Suppressor macrophage (primary cell): ENCODE results near the gene FKTN.
"Not testable (repeated sequence)": the region's sequence is repeated elsewhere in the genome, so short reads cannot be mapped to it uniquely, and the experiment has no call there.

Source experiments
- DNase-seq, 4 experiments: peaks; one replicate each; pipeline ENCODE4 v3.0.0-alpha.2; 2020 to 2022
- total RNA-seq, 17 experiments: gene quantifications; one replicate each; lab custom pipeline; 2026; ENCODE audit warnings: mixed read lengths in 6 of 17, inconsistent platforms in 3 of 17; lab: John Stamatoyannopoulos, UW

The FKTN gene
- total RNA-seq, result 24.4 to 102 (median 39.6) reads per million in 17 experiments

DNA sequence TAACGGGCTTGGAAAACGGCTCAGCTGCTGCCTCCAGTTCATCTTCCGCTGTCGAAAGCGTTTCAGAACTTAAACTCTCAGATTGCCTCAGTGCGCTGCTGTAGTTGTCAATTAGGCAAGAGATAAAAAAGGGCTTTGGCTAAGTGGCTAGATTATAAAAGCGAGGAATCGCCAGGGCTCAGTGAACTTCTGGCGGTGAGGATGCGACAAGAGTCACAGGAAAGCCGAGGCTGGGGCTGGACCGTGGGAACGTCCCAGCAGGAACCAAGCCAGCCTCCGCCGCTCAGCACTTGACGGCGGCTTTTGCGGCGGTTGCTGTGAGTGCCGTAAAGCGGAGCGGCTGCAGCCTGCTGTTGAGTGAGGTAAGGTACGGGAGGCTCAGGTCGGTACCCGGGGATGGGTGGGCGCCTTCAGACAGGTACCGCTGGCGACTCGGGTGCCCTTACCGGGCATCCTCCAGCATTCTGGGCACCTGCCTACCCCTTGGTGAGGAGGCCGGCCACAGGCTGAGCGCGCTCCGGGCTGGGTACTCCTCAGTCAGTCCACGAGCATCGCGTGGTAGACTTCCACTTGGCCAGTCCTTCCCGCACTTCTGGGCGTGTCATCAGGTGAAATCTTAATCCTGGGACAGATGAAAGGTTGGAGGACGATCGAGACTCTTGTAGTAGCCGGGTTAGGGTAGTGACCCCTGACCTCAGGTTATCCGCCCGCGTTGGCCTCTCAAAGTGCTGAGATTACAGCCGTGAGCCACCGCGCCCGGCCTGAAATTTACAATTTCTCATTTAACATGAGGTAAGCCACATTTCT, at the start of gene FKTN:
Gene FKTN, plus strand, starts transcription at position 328 of the 807 bp plus-strand sequence. CDS start 16,902 bp downstream, outside the sequence.
- DNase-seq, result peak; percentile 84 to 92 (median 88)

DNA sequence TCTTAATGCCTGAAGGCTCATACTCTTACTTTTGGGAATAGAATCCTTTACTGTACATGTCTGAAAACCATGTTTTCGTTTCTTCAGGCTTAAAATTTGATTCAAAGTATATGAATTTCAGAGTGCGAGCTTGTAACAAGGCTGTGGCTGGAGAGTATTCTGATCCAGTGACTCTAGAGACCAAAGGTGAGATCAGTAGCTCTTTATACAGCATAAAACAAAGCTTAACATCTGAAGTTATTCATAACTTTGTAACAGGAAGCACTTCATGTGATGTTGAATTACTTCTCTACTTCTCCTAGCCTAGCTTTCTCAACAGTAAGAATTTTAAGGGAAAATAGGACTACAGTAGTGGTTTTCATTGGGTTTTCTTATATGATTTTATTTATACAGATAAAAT, 49.4 kb upstream of the FKTN start:
- peak in 2 of 4 experiments; percentile 23 to 39 for DNase-seq

GRCh38 chr9:105510024-105510423, 47.9 kb upstream of the FKTN start:
- peak; percentile 8 to 60 (median 30) for DNase-seq

- DNase-seq, result peak in 2 of 4 experiments; percentile 22 to 38
Measured at GRCh38 chr9:105511446-105511845, 46.5 kb upstream of the FKTN start.

GRCh38 chr9:105515811-105516413, 42.0 kb upstream of the FKTN start:
- DNase-seq, result no peak

- peak in 3 of 4 experiments; percentile 5 to 43 (median 21) for DNase-seq
Measured at GRCh38 chr9:105519710-105520369, 38.1 kb upstream of the FKTN start.

GRCh38 chr9:105520992-105521391, 36.9 kb upstream of the FKTN start:
- not testable (repeated sequence) for DNase-seq

DNA sequence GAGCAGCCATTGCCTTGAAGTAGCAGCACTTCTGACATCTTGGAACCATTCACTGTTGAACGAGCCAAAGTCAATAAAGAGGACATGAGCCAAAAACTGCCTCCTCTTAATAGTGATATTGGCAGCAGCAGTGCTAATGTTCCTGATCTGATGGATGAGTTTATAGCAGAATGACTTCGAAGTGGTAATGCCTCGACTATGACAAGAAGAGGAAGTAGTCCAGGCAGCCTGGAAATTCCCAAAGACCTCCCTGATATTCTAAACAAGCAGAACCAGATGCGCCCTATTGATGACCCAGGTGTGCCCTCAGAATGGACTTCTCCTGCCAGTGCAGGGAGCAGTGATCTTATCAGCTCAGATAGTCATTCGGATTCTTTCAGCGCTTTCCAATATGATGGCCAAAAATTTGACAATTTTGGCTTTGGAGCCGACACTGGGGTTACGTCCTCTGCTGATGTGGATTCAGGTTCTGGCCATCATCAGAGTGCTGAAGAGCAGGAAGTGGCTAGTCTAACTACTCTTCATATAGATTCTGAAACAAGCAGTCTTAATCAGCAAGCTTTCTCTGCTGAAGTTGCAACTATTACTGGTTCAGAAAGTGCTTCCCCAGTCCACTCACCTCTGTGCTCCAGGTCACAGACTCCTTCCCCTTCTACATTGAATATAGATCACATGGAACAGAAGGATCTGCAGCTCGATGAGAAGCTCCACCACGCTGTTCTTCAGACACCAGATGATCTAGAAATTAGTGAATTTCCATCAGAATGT, 35.1 kb upstream of the FKTN start:
- DNase-seq, result not testable (repeated sequence)

DNA sequence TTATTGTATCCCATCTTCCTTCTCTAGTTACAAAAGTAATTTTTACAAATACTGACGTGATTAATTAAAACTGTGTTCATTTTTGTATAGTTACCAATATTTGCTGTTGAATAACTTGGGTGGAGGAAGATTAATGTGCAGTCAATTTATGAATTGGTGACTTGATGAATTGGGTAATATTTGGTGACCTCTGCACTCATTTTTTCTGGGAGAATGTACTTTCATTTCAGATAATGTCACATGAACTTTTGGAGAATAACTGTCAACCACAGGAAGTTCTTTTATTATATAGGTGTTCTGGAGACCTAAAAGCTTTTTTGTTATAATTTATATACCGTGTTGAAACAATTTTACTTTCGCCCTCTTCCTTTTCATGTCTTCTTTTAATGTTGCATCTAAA, 26.4 kb upstream of the FKTN start:
- DNase-seq, result no peak

DNA sequence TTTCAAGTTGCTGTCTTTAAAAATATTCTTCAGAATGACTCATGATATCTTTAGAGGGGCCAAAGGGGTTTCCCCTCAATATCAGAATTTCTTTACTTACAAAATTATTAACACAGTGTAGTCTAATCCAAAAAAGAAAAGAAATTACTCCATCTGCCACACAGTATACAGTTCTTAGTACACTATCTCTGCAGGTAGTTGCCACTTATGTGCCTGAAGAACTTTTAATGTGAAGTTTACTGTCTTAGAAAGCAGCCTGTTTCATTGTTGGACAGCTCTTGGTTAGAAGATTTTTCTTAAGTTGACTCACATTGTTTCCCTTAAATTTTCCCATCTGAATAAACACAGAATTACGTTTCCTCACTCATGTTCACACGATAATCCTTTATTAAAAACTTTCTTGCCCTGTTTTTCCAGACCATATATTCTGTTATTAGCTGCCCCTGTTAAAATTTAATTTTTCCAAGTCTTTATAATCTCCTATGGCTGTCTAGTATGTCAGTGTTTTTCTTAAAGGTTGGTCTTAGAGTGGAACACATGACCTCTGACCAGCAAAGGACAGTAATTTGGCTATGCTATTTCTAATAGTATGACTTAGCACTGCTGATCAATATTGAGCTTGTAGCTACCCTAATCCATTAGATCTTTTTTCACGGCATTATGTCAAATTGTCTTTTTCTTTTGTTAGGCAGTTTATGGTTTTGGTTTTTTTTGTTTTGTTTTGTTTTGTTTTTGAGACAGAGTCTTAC, 21.8 kb upstream of the FKTN start:
- no peak for DNase-seq

DNA sequence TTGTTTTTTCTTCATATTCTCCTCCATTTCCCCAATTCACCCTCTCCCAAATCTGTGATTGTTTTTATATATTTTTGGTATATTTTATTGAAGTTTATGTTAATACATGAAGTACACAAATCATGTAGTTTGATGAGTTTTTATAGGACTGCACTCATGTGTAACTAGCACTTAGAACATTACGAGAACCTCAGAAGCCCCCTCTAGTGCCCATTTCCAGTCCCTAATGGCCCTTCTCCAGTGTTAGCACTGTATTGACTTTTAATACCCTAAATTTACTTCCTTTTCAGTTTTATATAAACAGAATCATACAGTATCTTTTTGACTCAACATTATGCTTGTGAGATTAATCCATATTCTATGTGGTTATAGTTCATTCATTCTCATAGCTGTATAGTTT, 18.5 kb upstream of the FKTN start:
- peak in 3 of 4 experiments; percentile 3 to 23 (median 19) for DNase-seq

DNA sequence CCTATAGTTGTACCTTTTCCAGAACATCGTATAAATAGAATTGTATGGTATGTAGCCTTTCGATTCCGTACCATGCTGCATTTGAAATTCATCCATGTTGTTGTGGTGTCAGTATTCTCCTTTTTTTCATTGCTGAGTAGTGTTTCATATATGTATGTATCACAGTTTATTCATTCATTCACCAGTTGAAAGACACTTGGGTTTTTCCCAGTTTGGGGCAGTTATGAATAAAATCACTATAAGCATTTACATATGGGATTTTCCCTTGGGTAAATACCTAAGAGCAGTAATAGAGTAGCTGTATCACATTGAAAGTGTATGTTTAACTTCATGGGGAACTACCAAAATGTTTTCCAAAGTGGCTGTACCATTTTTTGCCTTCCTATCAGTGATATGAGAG, 16.1 kb upstream of the FKTN start:
- DNase-seq, result no peak

DNA sequence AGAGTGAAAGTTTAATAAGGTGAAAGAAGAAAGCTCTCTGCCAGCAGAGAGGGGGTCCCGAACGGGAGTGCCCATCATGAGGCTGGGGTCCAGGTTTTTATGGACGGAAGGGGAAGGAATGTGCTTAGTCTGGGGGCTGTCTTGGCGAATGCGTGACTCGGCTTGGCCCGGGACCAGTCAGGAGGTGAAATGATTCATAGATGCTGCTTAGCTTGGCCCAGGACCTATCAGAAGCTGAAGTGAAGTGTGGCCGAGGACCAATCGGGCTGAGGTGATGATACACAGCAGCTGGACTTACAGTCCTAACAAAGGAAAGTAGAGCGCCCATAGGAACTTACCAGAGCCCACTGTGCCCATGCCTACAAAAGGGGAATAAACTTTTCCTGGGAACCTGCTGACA, 3.9 kb upstream of the FKTN start:
- no peak for DNase-seq

DNA sequence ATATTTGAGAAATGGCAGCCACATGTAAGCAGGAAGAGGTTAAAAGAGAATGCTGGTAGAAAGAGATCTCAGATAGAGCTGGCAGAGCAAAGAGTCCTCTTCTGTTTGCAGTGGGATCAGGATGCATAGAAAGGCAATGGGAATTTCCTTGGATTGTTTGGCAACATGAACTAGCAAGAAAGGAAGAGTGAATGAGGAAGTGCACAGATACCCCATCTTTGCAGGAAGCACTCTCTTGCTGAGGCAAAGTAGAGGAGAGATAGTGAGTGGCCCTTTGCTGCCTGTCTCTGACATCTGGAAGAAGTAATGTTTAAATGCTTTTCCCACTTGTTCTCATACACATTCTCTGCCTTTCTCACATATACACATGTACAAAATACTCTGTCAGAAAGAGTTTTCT, 14.5 kb downstream of the FKTN start:
- no peak for DNase-seq

- DNase-seq, result not testable (repeated sequence)
Measured at GRCh38 chr9:105579952-105580351, 22.0 kb downstream of the FKTN start.

GRCh38 chr9:105581550-105581949, 23.6 kb downstream of the FKTN start:
- DNase-seq, result not testable (repeated sequence)

GRCh38 chr9:105593145-105593544, 35.2 kb downstream of the FKTN start:
- no peak for DNase-seq

DNA sequence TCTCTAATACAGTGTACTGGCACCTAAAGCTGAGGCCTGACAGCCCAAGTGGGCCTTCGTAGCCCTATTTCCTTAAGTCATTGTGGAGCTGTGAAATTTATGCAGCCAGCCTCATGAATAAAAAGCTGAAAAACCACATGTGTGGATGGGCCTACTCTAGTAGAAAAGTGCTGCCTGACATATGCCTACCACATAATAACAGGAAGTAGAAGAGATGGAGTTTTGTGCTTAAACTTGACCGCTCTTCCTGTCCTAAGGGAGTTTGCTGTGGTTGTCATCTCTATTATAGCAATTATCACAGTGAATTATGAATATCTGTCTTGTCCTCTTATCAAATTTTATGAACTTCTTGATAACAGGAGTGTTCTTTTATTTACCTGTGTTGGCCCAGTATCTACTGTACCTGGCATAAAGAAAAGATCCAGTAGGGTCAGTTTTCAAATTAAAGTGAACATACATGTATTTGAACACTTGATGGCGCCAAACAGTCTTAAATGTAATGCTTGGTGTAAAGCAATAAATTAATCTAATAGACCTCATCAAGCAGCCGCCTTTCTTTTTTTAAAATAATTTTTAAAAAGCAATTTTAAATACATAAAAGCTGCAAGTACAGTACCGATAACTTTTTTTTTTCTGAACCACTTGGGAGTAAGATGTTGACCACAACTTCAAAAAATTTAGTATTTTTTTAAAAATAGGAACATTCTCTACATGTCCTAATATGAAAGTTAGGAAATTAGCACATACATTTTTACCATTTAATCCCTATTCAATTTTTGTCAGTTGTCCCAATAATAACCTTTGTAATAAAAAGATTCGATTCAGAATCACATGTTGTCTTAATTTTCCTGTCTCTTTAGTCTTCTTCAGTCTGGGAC, 51.0 kb downstream of the FKTN start:
- peak; percentile 8 to 76 (median 44) for DNase-seq

- DNase-seq, result no peak
Measured at GRCh38 chr9:105621001-105621400, 63.1 kb downstream of the FKTN start.

DNA sequence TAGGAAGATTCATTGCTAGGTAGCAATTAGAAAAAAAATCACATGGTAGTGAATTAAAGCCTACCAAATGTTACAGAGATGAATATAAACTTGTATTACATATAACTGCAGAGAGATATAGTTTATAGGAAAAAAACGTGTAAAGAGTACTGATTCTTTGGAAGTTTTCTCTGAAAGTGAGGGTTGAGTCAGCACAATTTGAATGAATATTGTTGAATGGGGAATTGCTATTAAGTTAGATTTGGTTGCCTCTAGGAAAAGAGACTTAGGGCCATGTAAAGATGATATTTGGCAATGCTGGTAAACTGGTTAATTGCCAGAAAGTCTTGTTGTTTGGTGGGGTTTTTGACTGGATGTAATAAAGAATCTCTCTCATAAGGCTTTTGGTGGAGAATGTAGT, 67.2 kb downstream of the FKTN start:
- DNase-seq, result no peak

DNA sequence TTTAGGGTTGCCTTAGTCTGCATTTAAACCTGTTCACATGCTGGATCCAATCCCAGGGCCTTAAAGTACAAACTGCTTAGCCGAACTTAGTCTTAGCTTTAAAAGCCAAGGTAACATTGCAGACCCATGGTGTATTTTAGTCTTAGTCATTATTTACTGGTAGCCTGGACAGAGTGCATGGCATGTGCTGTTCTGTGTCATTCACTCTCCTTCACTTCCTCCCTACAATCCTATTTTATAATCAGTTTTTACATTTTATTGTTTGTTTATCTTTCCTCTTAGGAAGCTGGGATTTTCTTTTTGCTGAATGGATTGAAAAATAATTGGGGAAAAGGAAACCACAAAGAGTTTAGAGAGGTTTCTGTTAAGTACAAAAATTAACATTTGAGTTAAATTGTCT, 74.9 kb downstream of the FKTN start:
- no peak for DNase-seq
